ENCODE measurements around the gene KRTAP9-4.

KRTAP9-4 gene

GRCh38 chr17:41294016-41294415 lies 44.5 kb downstream of the KRTAP9-4 start:
- Histone ChIP-seq H3K36me3 (replicated peaks; ENCODE audit: insufficient read depth, low read length) (no peaks in the 10 kb centered on the region), H3K27ac (ENCODE audit: low read length) (no peak overlapping the region), H2AFZ (ENCODE audit: low read length) (no peak overlapping the region), H3K4me1 (ENCODE audit: low read length) (no peaks in the 10 kb centered on the region), H3K9me3 (replicated peaks; ENCODE audit: insufficient read depth, low read length) (no peaks in the 10 kb centered on the region), H3K9me2 (replicated peaks; ENCODE audit: insufficient read depth, low read length) (no peaks in the 10 kb centered on the region), H3K79me2 (ENCODE audit: low read length) (no peaks in the 10 kb centered on the region), H3F3A (ENCODE audit: insufficient read depth, low read length) (no peaks in the 10 kb centered on the region), H3K4me2 (ENCODE audit: low read depth, low read length) (no peak overlapping the region), H3K27me3 (replicated peaks; ENCODE audit: insufficient read depth, low read length) (no peaks in the 10 kb centered on the region), H3K4me3 (ENCODE audit: low read length) (no peak overlapping the region), H4K20me1 (ENCODE audit: insufficient read depth, low read length) (no peaks in the 10 kb centered on the region), H3K9ac (ENCODE audit: low read length) (no peak overlapping the region)
- TF ChIP-seq EZH2 (optimal IDR thresholded peaks at IDR 0.05; ENCODE audit: low read depth, low read length) (no peak), EZH2phosphoT487 (IDR thresholded peaks at IDR 0.05; ENCODE audit: low read length) (no peak)
- TF ChIP-seq, protein P1, sequence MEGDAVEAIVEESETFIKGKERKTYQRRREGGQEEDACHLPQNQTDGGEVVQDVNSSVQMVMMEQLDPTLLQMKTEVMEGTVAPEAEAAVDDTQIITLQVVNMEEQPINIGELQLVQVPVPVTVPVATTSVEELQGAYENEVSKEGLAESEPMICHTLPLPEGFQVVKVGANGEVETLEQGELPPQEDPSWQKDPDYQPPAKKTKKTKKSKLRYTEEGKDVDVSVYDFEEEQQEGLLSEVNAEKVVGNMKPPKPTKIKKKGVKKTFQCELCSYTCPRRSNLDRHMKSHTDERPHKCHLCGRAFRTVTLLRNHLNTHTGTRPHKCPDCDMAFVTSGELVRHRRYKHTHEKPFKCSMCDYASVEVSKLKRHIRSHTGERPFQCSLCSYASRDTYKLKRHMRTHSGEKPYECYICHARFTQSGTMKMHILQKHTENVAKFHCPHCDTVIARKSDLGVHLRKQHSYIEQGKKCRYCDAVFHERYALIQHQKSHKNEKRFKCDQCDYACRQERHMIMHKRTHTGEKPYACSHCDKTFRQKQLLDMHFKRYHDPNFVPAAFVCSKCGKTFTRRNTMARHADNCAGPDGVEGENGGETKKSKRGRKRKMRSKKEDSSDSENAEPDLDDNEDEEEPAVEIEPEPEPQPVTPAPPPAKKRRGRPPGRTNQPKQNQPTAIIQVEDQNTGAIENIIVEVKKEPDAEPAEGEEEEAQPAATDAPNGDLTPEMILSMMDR (IDR thresholded peaks at IDR 0.05; ENCODE audit: low read length) = no peak
- DNase-seq = no peak

- no peak overlapping the region for H2AFZ ChIP-seq (ENCODE audit: low read length)
- no peaks in the 10 kb centered on the region for H4K20me1 ChIP-seq (ENCODE audit: insufficient read depth, low read length)
- no peak overlapping the region for H3K9ac ChIP-seq (ENCODE audit: low read length)
- H3K36me3 ChIP-seq (replicated peaks; ENCODE audit: insufficient read depth, low read length) = no peaks in the 10 kb centered on the region
- no peaks in the 10 kb centered on the region for H3F3A ChIP-seq (ENCODE audit: insufficient read depth, low read length)
- H3K9me2 ChIP-seq (replicated peaks; ENCODE audit: insufficient read depth, low read length) = no peaks in the 10 kb centered on the region
- DNase-seq = no peak
- H3K9me3 ChIP-seq (replicated peaks; ENCODE audit: insufficient read depth, low read length) = no peaks in the 10 kb centered on the region
- no peaks in the 10 kb centered on the region for H3K79me2 ChIP-seq (ENCODE audit: low read length)
- no peaks in the 10 kb centered on the region for H3K27me3 ChIP-seq (replicated peaks; ENCODE audit: insufficient read depth, low read length)
- H3K4me1 ChIP-seq (ENCODE audit: low read length) = peaks cover 6% of the 10 kb centered on the region; the same call in 1 of the 2 replicates
- TF ChIP-seq EZH2phosphoT487 (IDR thresholded peaks at IDR 0.05; ENCODE audit: low read length) (no peak), EZH2 (optimal IDR thresholded peaks at IDR 0.05; ENCODE audit: low read depth, low read length) (no peak)
- TF ChIP-seq, protein P1 (IDR thresholded peaks at IDR 0.05; ENCODE audit: low read length) = no peak
- H3K27ac ChIP-seq (ENCODE audit: low read length) = no peak overlapping the region
- no peak overlapping the region for H3K4me2 ChIP-seq (ENCODE audit: low read depth, low read length)
- H3K4me3 ChIP-seq (ENCODE audit: low read length) = no peak overlapping the region
Observed at GRCh38 chr17:41296846-41297245, 47.4 kb downstream of the KRTAP9-4 start.

GRCh38 chr17:41298458-41299135 lies 49.1 kb downstream of the KRTAP9-4 start:
- Histone ChIP-seq H3K27me3 (replicated peaks; ENCODE audit: insufficient read depth, low read length) (no peaks in the 10 kb centered on the region), H4K20me1 (ENCODE audit: insufficient read depth, low read length) (no peaks in the 10 kb centered on the region), H3K4me1 (ENCODE audit: low read length) (peaks cover 9% of the 10 kb centered on the region; the same call in 1 of the 2 replicates), H3K36me3 (replicated peaks; ENCODE audit: insufficient read depth, low read length) (no peaks in the 10 kb centered on the region), H3K9me2 (replicated peaks; ENCODE audit: insufficient read depth, low read length) (no peaks in the 10 kb centered on the region), H3K4me2 (ENCODE audit: low read depth, low read length) (no peak overlapping the region), H2AFZ (ENCODE audit: low read length) (no peak overlapping the region), H3K27ac (ENCODE audit: low read length) (no peak overlapping the region), H3K9me3 (replicated peaks; ENCODE audit: insufficient read depth, low read length) (no peaks in the 10 kb centered on the region), H3K9ac (ENCODE audit: low read length) (no peak overlapping the region), H3K79me2 (ENCODE audit: low read length) (no peaks in the 10 kb centered on the region), H3F3A (ENCODE audit: insufficient read depth, low read length) (no peaks in the 10 kb centered on the region), H3K4me3 (ENCODE audit: low read length) (no peak overlapping the region)
- no peak for DNase-seq
- TF ChIP-seq, protein P1 (IDR thresholded peaks at IDR 0.05; ENCODE audit: low read length) = no peak
- TF ChIP-seq EZH2 (optimal IDR thresholded peaks at IDR 0.05; ENCODE audit: low read depth, low read length) (no peak), EZH2phosphoT487 (IDR thresholded peaks at IDR 0.05; ENCODE audit: low read length) (no peak)
